ENCODE data around the gene ANKRD52. TPM values are rescaled to one million over a fixed set of nuclear protein-coding genes. Genes with fewer than 3 reads are reported as not detected.
"Not testable (repeated sequence)": the region's sequence is repeated elsewhere in the genome, so short reads cannot be mapped to it uniquely, and the experiment has no call there.

Gene ANKRD52
- total and polyA plus RNA-seq, 2 donors (not counting 3 experiments of a cell fraction or from before 2014, with no cell fraction given) = 30.8 to 62.0 TPM

- H3K9me1 ChIP-seq (replicated peaks; ENCODE audit: control insufficient read depth, extremely low read depth, insufficient read depth, low read length) = no peaks in the 10 kb centered on the region
- H2AFZ ChIP-seq (ENCODE audit: low read depth, low read length) = no peak overlapping the region
- no peaks in the 10 kb centered on the region for H3K79me2 ChIP-seq (ENCODE audit: control insufficient read depth, insufficient read depth, low read length)
- TF ChIP-seq MYC (IDR thresholded peaks at IDR 0.05; ENCODE audit: low read depth, low read length) (no peak), POLR2AphosphoS5 (IDR thresholded peaks at IDR 0.05; ENCODE audit: insufficient read depth, low read depth, low read length) (no peak)
- ChIA-PET CTCF (no interaction called here), POLR2A (no interaction called here)
- DNase-seq (ENCODE audit: low read depth, low spot score) (no peak), FAIRE-seq (no peak)
- intact Hi-C loops (cut with micrococcal nuclease) = no loop called here
- no peaks in the 10 kb centered on the region for H3K4me1 ChIP-seq (ENCODE audit: control insufficient read depth, extremely low read depth, insufficient read depth, low read length)
- H3K9ac ChIP-seq (replicated peaks; ENCODE audit: extremely low read depth, insufficient read depth, low read length) = no peak overlapping the region
- no peaks in the 10 kb centered on the region for H4K20me1 ChIP-seq (replicated peaks; ENCODE audit: control insufficient read depth, extremely low read depth, insufficient read depth, low read length)
- H3K27ac ChIP-seq (ENCODE audit: insufficient read depth, low read depth, low read length) = no peak overlapping the region
- dilution Hi-C loops (cut with MboI; ENCODE audit: extremely low pct_ligation_motif_present, low sequenced_read_pairs) = no loop called here
- no TSS peak for BruUV-seq (replicated peaks)
- H3K4me3 ChIP-seq (replicated peaks in 1 of 3; ENCODE audit: insufficient read depth in 1 of 3, low read depth in 1 of 3, low read length in 3 of 3) = no peak overlapping the region
- no peak overlapping the region for H3K4me2 ChIP-seq (ENCODE audit: insufficient read depth, low read length)
- H3K36me3 ChIP-seq (ENCODE audit: control insufficient read depth in 2 of 2, extremely low read depth in 1 of 2, insufficient read depth in 2 of 2, low read length in 2 of 2) = peaks cover 25 to 39% of the 10 kb centered on the region in 2 experiments
- H3K27me3 ChIP-seq (ENCODE audit: control insufficient read depth in 2 of 2, insufficient read depth in 2 of 2, low read length in 2 of 2) = no peaks in the 10 kb centered on the region
- H3K9me3 ChIP-seq (replicated peaks; ENCODE audit: control insufficient read depth, insufficient read depth, low read length) = no peaks in the 10 kb centered on the region
These were observed 16.1 kb upstream of the ANKRD52 start for GRCh38 chr12:56274299-56274698.

GRCh38 chr12:56272468-56272867, 14.3 kb upstream of the ANKRD52 start:
- H3K4me1 ChIP-seq (ENCODE audit: control insufficient read depth, extremely low read depth, insufficient read depth, low read length); H3K27me3 ChIP-seq (ENCODE audit: control insufficient read depth in 2 of 2, insufficient read depth in 2 of 2, low read length in 2 of 2); dilution Hi-C loops (cut with MboI; ENCODE audit: extremely low pct_ligation_motif_present, low sequenced_read_pairs); FAIRE-seq; H2AFZ ChIP-seq (ENCODE audit: low read depth, low read length); H3K27ac ChIP-seq (ENCODE audit: insufficient read depth, low read depth, low read length); H3K79me2 ChIP-seq (ENCODE audit: control insufficient read depth, insufficient read depth, low read length); POLR2A ChIA-PET; H4K20me1 ChIP-seq (replicated peaks; ENCODE audit: control insufficient read depth, extremely low read depth, insufficient read depth, low read length); H3K9ac ChIP-seq (replicated peaks; ENCODE audit: extremely low read depth, insufficient read depth, low read length); intact Hi-C loops (cut with micrococcal nuclease); H3K9me1 ChIP-seq (replicated peaks; ENCODE audit: control insufficient read depth, extremely low read depth, insufficient read depth, low read length); H3K4me2 ChIP-seq (ENCODE audit: insufficient read depth, low read length); H3K4me3 ChIP-seq (replicated peaks in 1 of 3; ENCODE audit: insufficient read depth in 1 of 3, low read depth in 1 of 3, low read length in 3 of 3); DNase-seq (ENCODE audit: low read depth, low spot score); H3K9me3 ChIP-seq (replicated peaks; ENCODE audit: control insufficient read depth, insufficient read depth, low read length); BruUV-seq (replicated peaks): not testable (repeated sequence)
- peaks cover 21 to 32% of the 10 kb centered on the region in 2 experiments for H3K36me3 ChIP-seq (ENCODE audit: control insufficient read depth in 2 of 2, extremely low read depth in 1 of 2, insufficient read depth in 2 of 2, low read length in 2 of 2)
- CTCF ChIA-PET = interaction anchor here (2.9 kb wide), 1 partner anchor 14 kb away, joined by 11 read pairs; the partner anchor contains the start of gene ANKRD52
